Stimulated activated CD4-positive, alpha-beta T cell treated with anti-CD3 and anti-CD28 coated beads, TNF-alpha, amount 100 ng/mL, for 1 hour (primary cell): ENCODE data around the gene VMP1.
A peak's percentile ranks its signal among the peaks of the same experiment; 100 is the strongest.
"Not testable (repeated sequence)": the region's sequence is repeated elsewhere in the genome, so short reads cannot be mapped to it uniquely, and the experiment has no call there.

ENCODE experiments used
- DNase-seq, 3 donors: peaks; one replicate each; pipeline ENCODE4 v3.0.0-alpha.2; 2020; ENCODE audit warnings: low read depth in 3 of 3, low spot score in 1 of 3

VMP1 gene

GRCh38 chr17:59776577-59776976, 69.1 kb downstream of the VMP1 start:
- no peak for DNase-seq

- DNase-seq, result no peak
These were observed 69.6 kb downstream of the VMP1 start for GRCh38 chr17:59777033-59777432.

- DNase-seq, result no peak
These were observed 71.5 kb downstream of the VMP1 start for GRCh38 chr17:59778996-59779395.

GRCh38 chr17:59779521-59779920, 72.1 kb downstream of the VMP1 start:
- DNase-seq, result no peak

GRCh38 chr17:59780548-59780947, 73.1 kb downstream of the VMP1 start:
- not testable (repeated sequence) for DNase-seq

- DNase-seq, result no peak
These were observed 76.0 kb downstream of the VMP1 start for GRCh38 chr17:59783221-59784047.

GRCh38 chr17:59785091-59785799, 77.8 kb downstream of the VMP1 start:
- DNase-seq, result no peak

GRCh38 chr17:59786213-59786535, 78.7 kb downstream of the VMP1 start:
- no peak for DNase-seq

- DNase-seq, result peak in 2 of 3 donors; percentile 64 to 66
These were observed 79.3 kb downstream of the VMP1 start for GRCh38 chr17:59786536-59787319.

GRCh38 chr17:59789849-59790248, 82.4 kb downstream of the VMP1 start:
- not testable (repeated sequence) for DNase-seq

GRCh38 chr17:59790418-59790817, 83.0 kb downstream of the VMP1 start:
- not testable (repeated sequence) for DNase-seq

- no peak for DNase-seq
These were observed 83.5 kb downstream of the VMP1 start for GRCh38 chr17:59790910-59791309.

- DNase-seq, result no peak
These were observed 84.4 kb downstream of the VMP1 start for GRCh38 chr17:59791603-59792457.

- DNase-seq, result not testable (repeated sequence)
These were observed 85.0 kb downstream of the VMP1 start for GRCh38 chr17:59792458-59792823.

GRCh38 chr17:59793205-59793604, 85.8 kb downstream of the VMP1 start:
- DNase-seq, result no peak

GRCh38 chr17:59796138-59796537, 88.7 kb downstream of the VMP1 start:
- DNase-seq, result no peak

GRCh38 chr17:59796785-59797205, 89.3 kb downstream of the VMP1 start:
- no peak for DNase-seq

GRCh38 chr17:59798111-59798510, 90.7 kb downstream of the VMP1 start:
- DNase-seq, result no peak

- no peak for DNase-seq
These were observed 93.1 kb downstream of the VMP1 start for GRCh38 chr17:59800530-59800942.

GRCh38 chr17:59802160-59802559, 94.7 kb downstream of the VMP1 start:
- DNase-seq, result no peak

GRCh38 chr17:59804901-59805465, 97.5 kb downstream of the VMP1 start:
- no peak for DNase-seq
